NB4 (cell line): ENCODE data around the gene PHLDB1.

Source experiments
- MYC ChIP-seq: IDR thresholded peaks from 2 replicates; pipeline ENCODE4 v1.6.1; 2011; ENCODE audit warnings: low read depth, low read length
- POLR2A ChIP-seq: IDR thresholded peaks from 2 replicates; pipeline ENCODE4 v1.6.1; 2011; ENCODE audit warnings: mild to moderate bottlenecking; ENCODE audit not compliant: insufficient read length; ENCODE audit errors: extremely low read depth
- TF ChIP-seq, protein P1 (sequence below): IDR thresholded peaks from one replicate; pipeline ENCODE4 v1.5.1; 2012; ENCODE audit warnings: low read depth, low read length
- TF ChIP-seq, protein P2 (sequence below): IDR thresholded peaks from 2 replicates; pipeline ENCODE4 v1.6.1; 2011; ENCODE audit warnings: low read depth, low read length

DNA sequence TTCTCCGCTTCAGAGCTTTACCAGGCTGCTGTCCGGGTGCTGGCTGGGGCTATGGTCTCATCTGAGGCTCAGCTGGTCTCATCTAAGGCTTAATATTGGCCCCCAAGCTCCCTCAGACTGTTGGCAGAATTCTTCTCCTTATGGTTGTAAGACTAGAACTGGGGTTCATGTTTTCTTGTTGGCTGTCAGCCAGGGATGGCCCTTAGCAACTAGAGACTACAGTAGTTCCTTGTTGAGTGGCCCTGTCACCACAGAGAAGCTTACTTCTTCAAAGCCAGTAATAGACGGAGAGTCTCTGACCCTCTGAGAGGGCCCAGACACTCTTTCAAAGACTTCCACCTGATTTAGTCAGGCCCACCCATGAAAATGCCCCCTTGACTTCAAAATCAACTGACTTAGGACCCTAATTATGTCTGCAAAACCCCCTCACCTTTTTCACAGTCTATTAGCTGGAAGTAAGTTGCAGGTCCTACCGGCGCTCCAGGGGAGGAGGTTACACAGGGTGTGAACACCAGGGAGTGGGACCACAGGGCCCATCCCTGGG lies 96.2 kb downstream of the PHLDB1 start:
- TF ChIP-seq, protein P1, sequence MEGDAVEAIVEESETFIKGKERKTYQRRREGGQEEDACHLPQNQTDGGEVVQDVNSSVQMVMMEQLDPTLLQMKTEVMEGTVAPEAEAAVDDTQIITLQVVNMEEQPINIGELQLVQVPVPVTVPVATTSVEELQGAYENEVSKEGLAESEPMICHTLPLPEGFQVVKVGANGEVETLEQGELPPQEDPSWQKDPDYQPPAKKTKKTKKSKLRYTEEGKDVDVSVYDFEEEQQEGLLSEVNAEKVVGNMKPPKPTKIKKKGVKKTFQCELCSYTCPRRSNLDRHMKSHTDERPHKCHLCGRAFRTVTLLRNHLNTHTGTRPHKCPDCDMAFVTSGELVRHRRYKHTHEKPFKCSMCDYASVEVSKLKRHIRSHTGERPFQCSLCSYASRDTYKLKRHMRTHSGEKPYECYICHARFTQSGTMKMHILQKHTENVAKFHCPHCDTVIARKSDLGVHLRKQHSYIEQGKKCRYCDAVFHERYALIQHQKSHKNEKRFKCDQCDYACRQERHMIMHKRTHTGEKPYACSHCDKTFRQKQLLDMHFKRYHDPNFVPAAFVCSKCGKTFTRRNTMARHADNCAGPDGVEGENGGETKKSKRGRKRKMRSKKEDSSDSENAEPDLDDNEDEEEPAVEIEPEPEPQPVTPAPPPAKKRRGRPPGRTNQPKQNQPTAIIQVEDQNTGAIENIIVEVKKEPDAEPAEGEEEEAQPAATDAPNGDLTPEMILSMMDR: no peak
- TF ChIP-seq POLR2A (no peak), MYC (no peak)
- TF ChIP-seq, protein P2, sequence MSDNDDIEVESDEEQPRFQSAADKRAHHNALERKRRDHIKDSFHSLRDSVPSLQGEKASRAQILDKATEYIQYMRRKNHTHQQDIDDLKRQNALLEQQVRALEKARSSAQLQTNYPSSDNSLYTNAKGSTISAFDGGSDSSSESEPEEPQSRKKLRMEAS: no peak
